Esophagus muscularis mucosa (tissue), 4 donors: Measurements from ENCODE around the gene MGAT2. TPM values are rescaled to one million over a fixed set of nuclear protein-coding genes. Genes with fewer than 3 reads are reported as not detected.

Source experiments
- DNase-seq: peaks from one replicate; pipeline ENCODE4 v3.0.0-alpha.2; 2017; ENCODE audit errors: extremely low spot score
- H3K27ac ChIP-seq, 4 donors: fragments of 200-600 bp; sonication (generic); replicated peaks in 1 of 4; 1 replicate in 3 of 4; 2 replicates in 1 of 4; pipeline ENCODE4 v1.5.1; 2016 to 2019; ENCODE audit warnings: mild to moderate bottlenecking in 1 of 4
- H3K27me3 ChIP-seq, 4 donors: fragments of 200-600 bp; sonication (generic); one replicate each; pipeline versions ENCODE4 v1.5.1 to v1.6.0; 2016 to 2019
- H3K36me3 ChIP-seq, 4 donors: fragments of 200-600 bp; sonication (generic); one replicate each; pipeline ENCODE4 v1.5.1; 2016 to 2019
- H3K4me1 ChIP-seq, 4 donors: fragments of 200-600 bp; sonication (generic); one replicate each; pipeline ENCODE4 v1.5.1; 2016 to 2019
- H3K4me3 ChIP-seq, 4 donors: fragments of 200-600 bp; sonication (generic); 1 replicate in 2 of 4; 2 replicates in 2 of 4; pipeline ENCODE4 v1.5.1; 2016 to 2019; ENCODE audit warnings: mild to moderate bottlenecking in 4 of 4, moderate library complexity in 1 of 4
- H3K9me3 ChIP-seq, 4 donors: fragments of 200-600 bp; sonication (generic); 1 replicate in 3 of 4; 2 replicates in 1 of 4; pipeline ENCODE4 v1.5.1; 2016 to 2019
- CTCF ChIP-seq, 3 experiments: fragments of 200-600 bp in 2 of 3; fragments of 450-650 bp in 1 of 3; sonication (generic) in 2 of 3; IDR thresholded peaks; one replicate each; pipeline ENCODE4 v1.5.1; 2017 to 2019; ENCODE audit warnings: antibody characterized with exemption in 3 of 3, mild to moderate bottlenecking in 2 of 3, moderate library complexity in 1 of 3
- EP300 ChIP-seq: sonication (generic); formaldehyde crosslinking; IDR thresholded peaks from one replicate; pipeline ENCODE4 v1.6.1; 2017; ENCODE audit warnings: antibody characterized with exemption
- POLR2A ChIP-seq: fragments of 450-650 bp; IDR thresholded peaks from one replicate; pipeline ENCODE4 v1.6.1; 2017; ENCODE audit warnings: antibody characterized with exemption, moderate library complexity, mild to moderate bottlenecking, low read depth
- POLR2AphosphoS5 ChIP-seq, 2 donors: sonication (generic); formaldehyde crosslinking; IDR thresholded peaks; one replicate each; pipeline ENCODE4 v1.6.1; 2017; ENCODE audit warnings: antibody characterized with exemption in 2 of 2
- WGBS: methylation state at CpG from one replicate; pipeline ENCODE4 v1.1.5; 2018; 5-methylcytosine and 5-hydroxymethylcytosine counted together
- intact Hi-C: fragments of 100-400 bp; cut with DNase I; formaldehyde crosslinking; loops from one replicate; pipeline ENCODE4 v1.15.1; 2023
- total RNA-seq, 4 donors: library from RNA; depleted of rRNA; stranded (reverse); fragments of >200 nt; gene quantifications; one replicate each; pipeline versions ENCODE4 v1.1.0 to v1.2.1, GENCODE V29; 2016

The MGAT2 gene
- 10 to 100 TPM; 20.3 to 29.5 (median 24.1) TPM for total RNA-seq

DNA sequence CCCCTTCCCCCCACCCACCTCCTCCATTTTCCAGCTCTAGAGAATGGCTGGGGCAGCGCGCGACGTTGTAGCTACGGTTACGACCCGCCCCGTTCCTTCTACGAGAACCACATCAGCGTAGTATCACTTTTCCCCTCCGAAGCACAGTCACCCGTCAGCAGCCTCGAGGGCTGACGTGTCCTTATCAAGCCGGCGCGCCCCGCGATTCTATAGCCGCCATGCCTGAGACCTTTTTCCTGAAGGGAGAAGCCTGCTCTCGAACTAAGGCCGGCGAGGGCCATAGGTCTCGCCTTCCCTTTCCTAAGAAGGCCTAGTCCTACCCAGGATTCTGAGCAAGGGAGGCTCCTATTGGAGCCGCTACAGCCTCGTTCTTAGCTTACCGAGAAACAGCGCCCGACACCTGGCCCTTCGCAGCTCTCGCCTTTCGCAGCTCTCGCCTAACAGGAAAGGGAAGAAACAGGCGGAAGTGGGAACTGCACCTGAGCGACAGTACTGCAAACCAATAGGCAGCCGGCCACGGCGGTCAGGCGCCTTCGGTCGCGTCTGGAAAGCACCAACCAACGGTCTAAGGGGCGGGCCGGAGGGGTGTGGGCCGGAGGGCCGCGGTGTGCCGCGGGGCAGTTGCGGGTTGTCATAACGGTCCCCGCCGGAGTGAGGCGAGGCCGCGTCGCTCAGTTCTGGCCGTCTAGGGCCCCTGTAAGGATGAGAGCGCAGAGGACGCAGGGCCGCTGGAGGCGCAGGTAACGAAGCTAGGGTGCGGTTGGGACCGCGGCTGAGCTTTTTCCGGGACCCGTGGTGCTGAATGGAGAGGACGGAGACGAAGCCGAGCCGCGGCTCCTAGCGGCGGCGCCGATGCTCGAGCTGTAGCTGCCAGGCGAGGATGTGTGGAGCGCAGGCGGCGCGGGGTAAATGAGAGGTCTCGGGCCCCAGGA is at the start of gene MGAT2, which contains the start of gene RPL36AL:
Gene MGAT2, plus strand, starts transcription at position 618 of the 932 bp plus-strand sequence. CDS start 470 bp downstream, outside the sequence.
Gene RPL36AL, minus strand, starts transcription at position 445 of the 932 bp plus-strand sequence. CDS start 1,522 bp downstream, outside the sequence.
- Histone ChIP-seq H3K27me3 (no peaks in the 10 kb centered on the region), H3K9me3 (no peaks in the 10 kb centered on the region), H3K4me3 (peak within 1 kb of the TSS; percentile 72 to 85 (median 80)), H3K27ac (peak within 1 kb of the TSS; percentile 91 to 95 (median 92)), H3K4me1 (peaks cover 30 to 48% (median 46%) of the 10 kb centered on the region in 4 donors), H3K36me3 (peaks cover 0 to 25% (median 17%) of the 10 kb centered on the region in 4 donors)
- intact Hi-C loops: no loop called here
- under 1% methylated on average over 65 of the region's 85 CpGs for WGBS
- peak; percentile 89 for TF ChIP-seq POLR2A
- TF ChIP-seq EP300: no peak
- TF ChIP-seq CTCF (IDR thresholded peaks at IDR 0.05): peak; percentile 8 to 24 (median 13)
- peak; percentile 97 to 99 for TF ChIP-seq POLR2AphosphoS5 (IDR thresholded peaks at IDR 0.05)
- DNase-seq: peak; percentile 99

DNA sequence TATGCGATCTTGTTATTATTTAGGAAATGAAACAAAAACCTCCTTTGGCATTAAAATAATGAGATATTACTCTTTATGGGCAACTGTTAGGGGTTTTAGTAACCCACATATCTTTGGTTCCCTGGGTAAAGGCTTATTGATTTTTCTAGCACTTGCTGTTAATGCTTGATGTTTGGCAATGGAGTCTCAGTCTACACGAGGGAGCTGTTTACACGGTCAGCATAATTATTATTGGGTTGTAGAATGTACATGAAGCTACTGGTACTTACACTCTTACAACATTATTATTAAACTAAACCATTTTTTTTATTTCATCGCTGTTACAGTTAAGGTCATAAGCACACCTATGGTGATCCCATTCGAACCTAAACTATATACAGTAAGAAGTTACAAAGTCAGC is 46.6 kb upstream of the MGAT2 start:
- intact Hi-C loops: no loop called here
- Histone ChIP-seq H3K36me3 (peaks cover 0 to 39% (median 22%) of the 10 kb centered on the region in 4 donors), H3K27me3 (no peaks in the 10 kb centered on the region), H3K27ac (no peak overlapping the region), H3K4me3 (no peak overlapping the region), H3K9me3 (no peaks in the 10 kb centered on the region), H3K4me1 (no peaks in the 10 kb centered on the region)
- 90% methylated on average over 5 of the region's 5 CpGs for WGBS
- TF ChIP-seq EP300 (no peak), POLR2AphosphoS5 (IDR thresholded peaks at IDR 0.05) (no peak), CTCF (IDR thresholded peaks at IDR 0.05) (no peak), POLR2A (no peak)
- no peak for DNase-seq

GRCh38 chr14:49578141-49578540 is 42.5 kb upstream of the MGAT2 start:
- H3K4me1 ChIP-seq: peaks cover 0 to 18% (median 14%) of the 10 kb centered on the region in 4 donors
- no peaks in the 10 kb centered on the region for H3K9me3 ChIP-seq
- no peak for TF ChIP-seq POLR2A
- TF ChIP-seq CTCF (IDR thresholded peaks at IDR 0.05): no peak
- no peak for TF ChIP-seq POLR2AphosphoS5 (IDR thresholded peaks at IDR 0.05)
- TF ChIP-seq EP300: no peak
- DNase-seq: no peak
- H3K27me3 ChIP-seq: no peaks in the 10 kb centered on the region
- H3K4me3 ChIP-seq: no peak overlapping the region
- peaks cover 7 to 52% (median 37%) of the 10 kb centered on the region in 4 donors for H3K36me3 ChIP-seq
- intact Hi-C loops: no loop called here
- no peak overlapping the region for H3K27ac ChIP-seq
- WGBS: 100% methylated on average over 1 of the region's 1 CpG

- H3K27ac ChIP-seq: no peak overlapping the region
- peaks cover 9 to 33% (median 30%) of the 10 kb centered on the region in 4 donors for H3K4me1 ChIP-seq
- H3K4me3 ChIP-seq: no peak overlapping the region
- no peaks in the 10 kb centered on the region for H3K9me3 ChIP-seq
- DNase-seq: no peak
- 97% methylated on average over 2 of the region's 2 CpGs for WGBS
- TF ChIP-seq CTCF (IDR thresholded peaks at IDR 0.05) (no peak), POLR2AphosphoS5 (IDR thresholded peaks at IDR 0.05) (no peak), POLR2A (no peak)
- H3K27me3 ChIP-seq: no peaks in the 10 kb centered on the region
- intact Hi-C loops: no loop called here
- peaks cover 9 to 57% (median 46%) of the 10 kb centered on the region in 4 donors for H3K36me3 ChIP-seq
Observed at GRCh38 chr14:49579841-49580240, 40.8 kb upstream of the MGAT2 start.
